ENCODE results near the gene ZNF346. TPM values are rescaled to one million over a fixed set of nuclear protein-coding genes. Genes with fewer than 3 reads are reported as not detected.
"Not testable (repeated sequence)": the region's sequence is repeated elsewhere in the genome, so short reads cannot be mapped to it uniquely, and the experiment has no call there.

Gene ZNF346
- total RNA-seq, 2 donors from 2014 or later, result 23.6 to 34.4 TPM

GRCh38 chr5:176985516-176985915 lies 37.0 kb upstream of the ZNF346 start:
- WGBS, result 74% methylated on average over 2 of the region's 2 CpGs
- DNase-seq (ENCODE audit: low spot score), result no peak
- no peaks in the 10 kb centered on the region for H3K27me3 ChIP-seq (replicated peaks; ENCODE audit: insufficient read depth)
- intact Hi-C loops (cut with DNase I), result no loop called here
- no peak overlapping the region for H3K27ac ChIP-seq
- H3K4me3 ChIP-seq, result no peak overlapping the region
- TF ChIP-seq POLR2A (IDR thresholded peaks at IDR 0.05) (no peak), CTCF (IDR thresholded peaks at IDR 0.05) (no peak), POLR2AphosphoS5 (IDR thresholded peaks at IDR 0.05) (no peak)
- H3K9me3 ChIP-seq, result no peaks in the 10 kb centered on the region
- H3K4me1 ChIP-seq (replicated peaks), result no peaks in the 10 kb centered on the region
- no peaks in the 10 kb centered on the region for H3K36me3 ChIP-seq

- H3K27me3 ChIP-seq (replicated peaks; ENCODE audit: insufficient read depth), result no peaks in the 10 kb centered on the region
- no peaks in the 10 kb centered on the region for H3K36me3 ChIP-seq
- H3K4me3 ChIP-seq, result no peak overlapping the region
- DNase-seq (ENCODE audit: low spot score), result no peak
- TF ChIP-seq POLR2AphosphoS5 (IDR thresholded peaks at IDR 0.05) (no peak), CTCF (IDR thresholded peaks at IDR 0.05) (no peak), POLR2A (IDR thresholded peaks at IDR 0.05) (no peak)
- no peaks in the 10 kb centered on the region for H3K9me3 ChIP-seq
- no peak overlapping the region for H3K27ac ChIP-seq
- 95% methylated on average over 2 of the region's 2 CpGs for WGBS
- intact Hi-C loops (cut with DNase I), result no loop called here
- H3K4me1 ChIP-seq (replicated peaks), result no peaks in the 10 kb centered on the region
Measured at GRCh38 chr5:176986280-176986679, 36.2 kb upstream of the ZNF346 start.

- H3K4me3 ChIP-seq, result no peak overlapping the region
- H3K36me3 ChIP-seq, result no peaks in the 10 kb centered on the region
- intact Hi-C loops (cut with DNase I), result no loop called here
- no peak overlapping the region for H3K27ac ChIP-seq
- H3K27me3 ChIP-seq (replicated peaks; ENCODE audit: insufficient read depth), result no peaks in the 10 kb centered on the region
- no peaks in the 10 kb centered on the region for H3K4me1 ChIP-seq (replicated peaks)
- WGBS, result 91% methylated on average over 3 of the region's 3 CpGs
- no peak for TF ChIP-seq CTCF (IDR thresholded peaks at IDR 0.05)
- TF ChIP-seq POLR2AphosphoS5 (IDR thresholded peaks at IDR 0.05), result no peak
- TF ChIP-seq POLR2A (IDR thresholded peaks at IDR 0.05), result no peak
- DNase-seq (ENCODE audit: low spot score), result no peak
- no peaks in the 10 kb centered on the region for H3K9me3 ChIP-seq
Measured at GRCh38 chr5:176987583-176987982, 34.9 kb upstream of the ZNF346 start.

GRCh38 chr5:176993081-176993480 lies 29.4 kb upstream of the ZNF346 start:
- H3K36me3 ChIP-seq; H3K4me3 ChIP-seq; intact Hi-C loops (cut with DNase I); DNase-seq (ENCODE audit: low spot score); H3K4me1 ChIP-seq (replicated peaks); H3K27me3 ChIP-seq (replicated peaks; ENCODE audit: insufficient read depth); H3K9me3 ChIP-seq; H3K27ac ChIP-seq: not testable (repeated sequence)
- WGBS, result 83% methylated on average over 3 of the region's 3 CpGs

- Histone ChIP-seq H3K27me3 (replicated peaks; ENCODE audit: insufficient read depth) (no peaks in the 10 kb centered on the region), H3K9me3 (no peaks in the 10 kb centered on the region), H3K4me3 (no peak overlapping the region), H3K4me1 (replicated peaks) (no peaks in the 10 kb centered on the region), H3K36me3 (no peaks in the 10 kb centered on the region), H3K27ac (no peak overlapping the region)
- DNase-seq (ENCODE audit: low spot score), result no peak
- TF ChIP-seq POLR2A (IDR thresholded peaks at IDR 0.05), result no peak
- TF ChIP-seq CTCF (IDR thresholded peaks at IDR 0.05), result no peak
- TF ChIP-seq POLR2AphosphoS5 (IDR thresholded peaks at IDR 0.05), result no peak
- intact Hi-C loops (cut with DNase I), result no loop called here
- WGBS, result 86% methylated on average over 7 of the region's 7 CpGs
Measured at GRCh38 chr5:176994460-176995121, 27.9 kb upstream of the ZNF346 start.

Data from prostate gland (tissue), 2 donors.